NCI-H2107 treated with DMSO at 0.1 percent for 48 hours (cell line): ENCODE results near the gene PKP4.
A peak's percentile ranks its signal among the peaks of the same experiment; 100 is the strongest.

Source experiments
- DNase-seq: peaks from one replicate; lab custom pipeline; 2025; ENCODE audit not compliant: unreplicated experiment; lab: John Stamatoyannopoulos, UW

Gene PKP4

DNA sequence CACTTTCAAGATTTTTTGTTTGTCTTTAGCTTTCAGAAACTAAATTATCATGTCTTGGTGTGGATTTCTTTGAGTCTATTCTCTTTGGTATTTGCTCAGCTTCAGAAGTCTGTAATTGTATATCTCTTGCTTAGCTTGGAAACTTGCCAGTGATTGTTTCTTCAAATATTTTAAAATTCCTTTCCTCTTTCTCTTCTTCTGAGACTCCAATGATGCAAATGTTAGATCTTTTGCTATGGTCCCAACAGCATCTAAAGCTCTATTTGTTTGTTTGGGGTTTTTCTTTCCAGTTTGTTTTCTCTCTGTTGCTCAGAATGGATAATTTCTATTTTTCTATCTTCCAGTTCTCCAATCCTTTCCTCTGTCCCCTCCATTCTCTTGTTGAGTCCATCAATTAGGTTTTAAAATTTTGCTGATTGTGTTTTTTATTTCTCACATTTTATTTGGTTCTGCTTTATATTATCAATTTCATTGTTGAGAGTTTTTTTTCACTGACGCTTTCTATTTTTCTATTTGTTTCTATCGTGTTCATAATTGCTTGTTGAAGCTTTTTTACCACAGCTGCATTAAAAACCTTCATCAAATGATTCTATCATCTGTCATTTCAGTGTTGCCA is 256.9 kb downstream of the PKP4 start:
- no peak for DNase-seq

DNA sequence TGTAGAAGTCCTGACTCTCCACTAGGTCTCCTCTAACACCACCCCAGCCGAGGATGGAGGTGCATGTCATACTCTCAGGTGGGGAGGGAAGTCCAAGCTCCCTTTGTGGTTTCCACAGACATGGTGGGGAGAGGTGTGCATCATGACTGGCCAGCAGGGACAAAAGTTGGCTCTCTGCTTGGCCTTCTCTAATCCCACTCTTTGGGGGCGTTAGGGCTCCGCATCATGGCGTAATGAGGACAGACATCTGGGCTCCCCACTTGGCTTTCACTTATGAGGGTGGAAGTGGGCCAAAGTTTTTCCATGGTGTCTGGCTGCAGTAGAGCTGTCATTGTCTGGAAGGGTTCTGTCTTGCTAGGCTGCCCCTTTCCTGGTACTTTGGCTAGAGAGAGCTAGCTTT is 257.7 kb downstream of the PKP4 start:
- no peak for DNase-seq

DNA sequence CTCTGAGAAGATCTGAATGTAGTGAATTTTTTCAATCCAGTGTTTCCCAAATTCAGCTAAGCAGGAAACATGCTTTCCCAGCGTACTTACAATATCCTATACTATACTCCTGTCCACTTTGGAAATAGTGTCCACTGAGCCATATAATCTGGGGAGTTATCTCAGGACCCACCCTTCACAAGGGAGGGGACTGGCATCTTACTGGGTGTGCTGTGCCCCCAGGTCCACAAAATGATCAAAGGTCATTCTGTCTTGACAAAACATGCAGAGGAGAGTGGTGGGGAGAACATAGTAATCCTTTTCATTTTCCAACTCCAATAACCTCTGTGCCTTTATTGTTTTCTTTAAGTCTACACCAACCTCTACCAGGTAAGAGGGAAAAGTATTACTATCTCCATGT is 258.6 kb downstream of the PKP4 start:
- DNase-seq = no peak

DNA sequence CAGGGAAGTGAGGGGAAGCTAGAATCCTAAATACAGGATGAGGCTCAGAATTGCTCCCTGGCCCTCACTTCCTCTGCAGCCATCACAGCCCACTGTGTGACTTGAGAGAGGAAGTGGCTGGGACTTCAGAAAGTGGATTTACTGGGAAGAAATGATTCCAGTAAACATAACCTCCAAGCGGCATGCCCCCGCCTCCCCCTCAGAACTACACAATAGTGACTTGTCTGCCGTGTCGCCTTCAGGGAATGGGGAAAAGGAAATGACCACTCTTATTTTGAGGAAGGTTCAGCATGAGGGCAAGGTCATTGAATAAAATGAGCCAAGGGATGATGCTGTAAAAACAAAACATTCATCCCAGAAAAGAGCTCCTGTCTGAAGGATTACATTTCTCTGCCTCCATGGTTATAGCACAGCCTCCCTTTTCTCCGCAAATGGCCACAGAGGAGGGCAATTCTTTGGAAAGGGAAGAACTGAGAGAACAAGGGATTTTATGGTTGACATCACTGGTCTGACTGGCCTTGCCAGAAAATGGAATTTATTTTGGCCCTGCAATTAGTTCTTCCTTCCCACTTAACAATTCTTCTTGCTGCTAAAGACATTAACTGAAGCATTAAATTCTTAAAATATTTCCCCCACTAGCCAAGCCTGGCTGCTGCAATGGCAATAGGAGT is 259.5 kb downstream of the PKP4 start:
- no peak for DNase-seq

DNA sequence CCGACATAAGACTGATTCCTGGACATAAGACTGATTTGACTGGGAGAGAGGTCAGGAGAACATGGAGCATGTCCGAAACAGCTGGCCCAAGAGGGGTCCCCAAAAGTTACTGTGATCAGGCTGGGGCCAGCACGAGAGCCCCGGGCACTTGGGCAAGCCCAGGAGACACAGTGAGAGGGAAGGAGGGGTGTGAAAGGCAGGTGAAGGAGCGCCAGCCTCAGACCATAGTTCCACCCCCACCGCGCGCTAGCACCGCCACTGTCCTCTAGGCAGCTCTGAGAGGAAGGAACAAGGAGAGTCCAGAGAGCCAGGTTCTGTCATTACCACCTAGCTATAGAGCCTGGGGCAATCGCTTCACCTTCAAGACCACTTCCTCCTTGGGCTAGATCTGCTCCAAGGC is 260.2 kb downstream of the PKP4 start:
- DNase-seq = no peak

DNA sequence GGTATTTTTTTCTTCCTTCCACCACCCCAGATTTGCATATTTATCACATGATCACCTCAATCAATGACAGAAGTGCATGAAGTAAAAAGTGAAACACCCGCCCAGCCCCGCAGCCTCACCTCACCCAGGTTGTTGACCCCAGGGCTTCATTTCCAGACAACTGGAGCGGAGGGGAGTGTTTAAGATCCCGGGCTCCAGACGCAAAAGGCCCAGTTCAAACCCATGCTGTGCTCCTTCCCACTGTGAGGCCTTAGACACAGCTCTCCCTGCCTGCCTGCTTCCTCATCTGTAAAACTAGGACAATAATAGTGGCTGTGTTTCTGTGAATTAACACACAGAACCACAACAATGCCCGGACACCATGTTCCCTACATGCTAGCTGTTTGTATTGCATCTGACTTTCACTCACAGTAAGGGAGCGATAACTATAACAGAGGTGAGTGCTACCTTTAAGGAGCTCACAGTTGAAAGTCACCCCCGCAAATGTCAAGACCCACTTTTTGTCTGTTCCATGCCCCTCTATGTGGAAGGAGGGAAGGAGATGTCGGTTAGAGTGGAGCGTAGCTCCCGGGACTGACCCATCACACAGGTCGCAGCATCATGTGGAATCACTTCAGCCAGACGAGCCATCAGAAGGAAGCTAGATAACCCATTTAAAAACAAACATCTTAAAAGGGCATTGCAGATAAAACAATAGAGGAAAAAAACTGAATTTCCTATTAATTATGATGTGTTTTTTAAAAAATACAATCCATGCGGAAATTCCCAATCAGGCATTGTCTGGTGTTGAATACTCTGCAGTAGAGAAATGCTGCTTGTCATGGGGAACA is 260.8 kb downstream of the PKP4 start:
- DNase-seq = no peak

DNA sequence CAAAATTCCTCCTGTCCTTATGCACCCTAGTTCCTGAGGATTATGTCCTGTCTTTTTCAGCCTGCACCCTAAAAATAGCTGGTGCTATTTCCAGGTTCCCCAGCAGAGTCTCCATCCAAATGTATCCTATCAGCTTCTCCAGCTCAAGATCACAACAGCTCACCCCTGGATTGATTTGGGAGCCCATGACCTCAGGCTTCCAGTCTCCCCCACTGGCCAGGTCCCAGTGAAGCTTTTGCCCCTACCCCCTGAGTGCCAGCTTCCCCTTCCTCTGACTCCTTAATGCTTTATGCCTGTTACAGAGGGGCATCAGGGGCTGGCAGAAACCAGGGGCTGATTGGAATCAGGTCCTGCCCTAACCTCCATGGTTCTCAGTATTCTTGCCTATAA is 261.4 kb downstream of the PKP4 start:
- DNase-seq = no peak

DNA sequence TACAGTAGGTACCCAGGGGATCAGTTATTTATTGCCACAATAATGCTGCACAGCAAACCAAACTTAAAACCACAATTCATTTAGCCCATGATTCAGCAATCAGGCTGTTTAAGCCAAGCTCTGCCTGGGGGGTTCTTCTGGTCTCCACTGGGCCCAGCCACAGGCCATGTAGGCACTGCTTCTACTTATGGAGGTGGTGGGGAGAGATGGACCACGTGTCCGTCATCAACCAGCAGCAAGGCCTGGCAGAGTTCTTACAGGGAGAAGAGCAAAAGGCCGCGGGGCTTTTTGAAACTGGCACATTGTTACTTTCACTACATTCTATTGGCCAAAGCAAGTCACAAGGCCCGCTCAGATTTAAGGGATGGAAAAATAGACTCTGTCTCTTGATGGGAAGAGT is 262.1 kb downstream of the PKP4 start:
- no peak for DNase-seq

DNA sequence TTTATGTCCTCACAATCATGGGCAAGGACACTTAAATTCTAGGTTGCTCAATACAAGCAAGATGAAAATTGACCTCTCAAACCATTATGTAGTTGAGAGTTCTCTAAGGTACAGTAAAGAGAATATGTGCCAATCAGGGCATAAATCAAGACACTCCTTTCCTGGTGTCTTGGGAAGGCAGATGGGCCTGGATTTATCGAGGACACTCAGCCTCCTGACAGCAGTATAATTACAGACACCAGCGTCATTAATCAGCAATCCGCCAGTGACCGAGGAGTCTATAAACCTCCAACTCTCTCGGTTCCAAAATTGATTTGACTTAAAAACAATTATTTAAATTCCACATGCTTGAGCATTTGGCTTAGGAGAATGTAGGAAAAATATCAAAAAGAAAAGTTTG is 262.7 kb downstream of the PKP4 start:
- DNase-seq = no peak

DNA sequence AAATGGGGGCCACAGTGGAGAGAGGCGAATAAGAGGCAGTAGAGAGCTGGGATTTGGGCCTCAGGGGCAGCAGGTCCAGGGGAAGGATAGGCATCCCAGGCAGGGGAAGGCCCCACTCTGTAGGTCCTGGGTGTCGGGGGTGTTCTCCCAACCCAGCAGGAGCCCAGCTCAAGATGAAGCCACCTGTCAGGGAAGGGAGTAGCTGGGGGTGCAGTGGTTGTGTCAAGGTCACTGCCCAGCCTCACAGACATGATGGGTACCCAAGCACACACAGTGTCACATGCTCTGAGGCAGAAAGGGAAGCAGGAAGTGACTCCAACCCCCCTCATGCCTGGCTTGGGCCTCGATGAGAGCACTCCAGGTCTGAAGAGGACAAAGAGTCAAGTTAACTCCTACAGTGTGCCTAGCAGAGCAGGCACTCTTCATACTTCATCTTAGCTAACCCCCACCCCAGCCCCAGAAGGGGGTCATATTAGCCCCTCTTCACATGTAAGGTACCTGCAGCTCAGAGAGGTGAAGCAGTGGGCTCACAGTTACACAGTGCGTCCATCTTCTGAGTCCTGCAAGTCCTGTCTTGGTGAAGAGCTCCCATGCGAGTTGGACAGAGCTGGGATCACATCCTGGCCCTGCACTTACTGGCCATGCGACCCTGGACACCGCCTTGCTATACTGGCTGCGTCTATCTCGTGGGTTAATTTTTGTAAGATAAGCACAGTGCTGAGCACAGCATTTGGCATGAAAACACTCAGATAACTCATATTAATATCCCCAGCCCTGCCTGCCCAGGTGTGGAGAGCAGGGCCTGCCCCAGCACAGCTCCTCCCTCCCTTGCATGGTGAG is 265.7 kb downstream of the PKP4 start:
- no peak for DNase-seq

DNA sequence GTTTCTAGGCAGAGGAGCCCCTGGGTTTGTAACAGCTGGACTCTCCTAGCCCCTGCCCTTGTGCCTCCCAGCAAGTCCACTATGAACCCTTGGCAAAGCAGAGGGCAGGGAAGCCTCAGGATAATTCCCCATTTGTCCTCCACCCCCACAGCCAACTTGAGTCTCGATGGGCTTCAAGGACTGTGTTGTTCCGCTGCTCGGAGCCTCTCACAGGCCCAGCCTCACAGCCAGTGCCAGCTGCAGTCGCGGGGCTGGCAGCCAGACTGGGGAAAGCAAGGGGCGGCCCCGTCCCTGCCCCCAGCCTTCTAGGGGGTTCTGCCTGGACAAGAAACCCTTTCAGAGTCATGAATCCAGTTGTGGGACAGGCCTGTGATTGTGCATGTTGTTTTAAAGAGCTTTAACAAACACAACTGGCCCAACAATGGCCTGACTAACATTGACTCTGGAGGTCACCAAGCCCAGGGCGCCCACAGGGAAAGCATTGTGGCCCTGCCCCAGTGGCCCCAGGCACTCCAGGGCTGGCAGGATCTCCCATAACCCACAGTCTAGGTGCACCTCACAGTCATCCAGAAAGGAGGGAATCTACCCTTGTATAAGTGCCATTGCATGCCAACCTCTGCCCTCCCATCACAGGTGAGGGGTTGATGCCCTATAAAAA is 266.6 kb downstream of the PKP4 start:
- DNase-seq = no peak

DNA sequence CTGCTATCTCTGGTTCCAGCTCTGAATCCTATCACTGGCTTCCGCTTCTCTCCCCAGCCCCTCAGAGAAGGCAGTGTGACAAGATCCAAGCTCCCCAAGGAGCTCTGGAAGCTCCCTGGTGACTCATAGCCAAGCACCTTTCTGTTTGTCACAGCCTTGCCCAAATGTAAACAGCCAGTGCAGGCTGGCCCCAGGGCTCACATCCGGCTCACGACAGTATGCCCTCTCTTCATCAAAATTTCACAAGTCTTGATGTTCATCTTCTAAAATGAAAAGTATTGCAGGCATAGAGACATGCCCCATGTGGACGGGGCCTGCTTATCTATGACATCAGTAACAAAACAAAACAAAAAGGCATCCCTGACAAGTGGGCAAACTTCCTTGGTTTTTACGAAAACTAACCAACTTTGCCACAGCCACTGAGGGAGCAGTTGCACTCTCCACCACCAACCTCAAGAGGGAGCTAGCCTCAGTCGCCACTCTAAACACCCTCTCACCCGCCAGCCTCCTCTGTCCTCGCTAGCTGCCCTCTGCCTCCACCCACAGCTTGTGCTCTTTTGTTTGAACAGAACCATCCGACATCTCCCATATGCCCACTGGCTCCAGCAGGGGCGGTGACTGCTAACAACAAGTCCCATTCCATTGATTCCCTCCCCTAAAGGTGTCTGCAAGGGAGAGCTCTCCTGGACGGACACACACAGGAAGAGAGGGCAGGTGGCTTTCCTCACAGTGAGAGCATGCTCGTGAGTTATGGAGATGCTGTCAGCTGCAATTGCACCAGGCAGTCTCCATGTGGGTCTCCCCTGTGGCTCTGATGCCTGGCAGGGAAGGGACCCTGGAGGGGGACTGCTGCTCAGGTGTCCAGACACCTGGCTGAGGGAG is 267.4 kb downstream of the PKP4 start:
- peak; percentile 70 for DNase-seq

DNA sequence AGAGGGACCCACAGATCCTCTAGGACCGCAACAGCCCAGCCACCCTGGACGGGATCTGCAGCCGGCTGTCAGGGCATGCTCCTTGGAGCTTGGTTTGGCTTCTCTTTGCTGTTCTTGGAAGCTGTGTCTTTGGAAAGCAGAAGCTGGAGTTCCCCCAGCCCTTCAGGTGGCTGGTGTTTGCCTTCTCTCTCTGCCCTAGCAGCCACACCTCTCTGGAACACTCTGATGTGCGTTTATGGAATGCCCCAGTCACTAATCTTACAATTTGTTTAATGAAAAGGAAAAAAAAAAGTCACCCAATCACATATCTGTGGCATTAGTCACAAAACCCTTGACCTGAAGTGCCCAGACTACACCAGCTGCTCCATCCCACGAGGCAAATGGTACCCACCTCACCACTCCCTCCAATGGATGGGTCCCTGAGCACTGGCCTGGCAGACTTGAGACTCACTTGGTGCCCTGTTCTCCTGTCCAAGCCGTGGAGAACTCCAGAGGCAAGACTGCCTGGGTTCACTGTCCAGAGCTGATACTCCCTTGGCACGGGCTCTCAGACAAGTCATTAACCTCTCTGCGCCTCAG is 268.1 kb downstream of the PKP4 start:
- DNase-seq = no peak

DNA sequence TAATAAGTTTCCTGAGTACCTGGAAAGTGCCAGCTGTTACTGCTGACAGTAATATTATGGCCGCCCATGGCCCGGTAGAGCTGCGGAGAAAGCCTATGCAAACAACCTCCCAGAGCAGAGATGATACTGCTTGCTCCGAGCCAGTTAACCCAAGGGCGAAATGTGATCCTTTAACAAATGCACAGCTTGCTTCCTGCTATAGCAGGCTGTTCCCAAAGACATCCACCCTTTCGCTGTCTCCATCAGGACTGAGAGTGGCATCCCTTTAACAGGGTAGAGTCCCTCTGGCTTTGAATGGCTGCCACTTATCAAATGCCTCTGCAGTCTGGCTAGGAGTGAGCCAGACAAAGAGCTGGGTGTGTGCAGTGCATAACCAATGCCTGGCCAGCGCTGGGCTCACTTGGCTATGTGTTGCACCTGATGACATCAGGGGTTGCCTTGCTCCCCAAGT is 268.7 kb downstream of the PKP4 start:
- DNase-seq = peak; percentile 49

DNA sequence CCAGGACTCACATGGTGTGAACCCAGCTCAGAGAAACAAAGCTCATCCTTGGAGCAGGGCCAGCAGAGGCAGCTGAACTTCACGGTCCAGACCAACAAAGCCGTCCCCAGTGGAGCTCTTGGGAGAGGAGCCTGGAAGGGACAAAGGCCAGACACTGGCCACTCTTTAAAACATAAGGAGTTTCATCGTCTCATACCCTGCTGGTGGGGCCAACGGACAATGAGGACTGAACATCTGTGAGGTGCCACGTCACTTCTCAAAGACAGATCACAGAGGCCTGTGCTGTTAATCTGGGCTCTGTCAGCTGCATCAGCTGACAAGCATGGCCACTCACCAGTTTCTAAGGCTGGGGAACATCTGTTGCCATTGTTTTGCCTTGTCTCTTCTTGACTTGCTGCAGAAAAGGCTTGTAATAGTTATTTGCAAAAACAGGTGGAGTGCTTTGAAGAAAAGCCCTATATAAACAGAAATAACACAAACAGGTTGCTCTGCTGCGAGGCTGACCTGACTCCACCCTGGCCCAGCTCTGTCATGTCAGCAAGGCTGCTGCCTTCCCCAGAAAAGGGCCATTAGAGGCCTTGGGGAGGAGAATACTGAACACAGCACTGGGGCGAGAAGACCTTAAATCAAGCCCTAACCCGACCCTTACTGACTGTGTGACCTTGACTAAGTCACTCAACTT is 270.3 kb downstream of the PKP4 start:
- DNase-seq = no peak

DNA sequence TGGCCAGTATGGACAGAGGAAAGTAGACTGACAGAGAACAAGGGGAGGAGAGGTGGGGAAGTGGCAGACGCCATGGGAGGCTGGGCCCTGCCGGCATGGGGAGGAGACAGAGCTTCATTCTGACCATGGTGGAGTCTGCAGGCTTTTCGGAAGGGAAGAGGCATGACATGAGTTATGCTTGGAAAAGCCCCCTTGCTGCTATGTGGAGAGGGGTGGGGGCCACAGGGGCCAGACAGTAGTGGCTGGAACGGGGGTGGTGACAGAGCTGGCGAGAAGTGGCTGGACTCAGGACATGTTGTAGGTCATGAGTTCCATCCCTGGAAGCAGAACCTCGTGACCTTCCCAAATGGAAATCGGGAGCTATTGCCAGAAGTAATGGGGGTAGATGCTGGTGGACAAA is 271.7 kb downstream of the PKP4 start:
- no peak for DNase-seq

DNA sequence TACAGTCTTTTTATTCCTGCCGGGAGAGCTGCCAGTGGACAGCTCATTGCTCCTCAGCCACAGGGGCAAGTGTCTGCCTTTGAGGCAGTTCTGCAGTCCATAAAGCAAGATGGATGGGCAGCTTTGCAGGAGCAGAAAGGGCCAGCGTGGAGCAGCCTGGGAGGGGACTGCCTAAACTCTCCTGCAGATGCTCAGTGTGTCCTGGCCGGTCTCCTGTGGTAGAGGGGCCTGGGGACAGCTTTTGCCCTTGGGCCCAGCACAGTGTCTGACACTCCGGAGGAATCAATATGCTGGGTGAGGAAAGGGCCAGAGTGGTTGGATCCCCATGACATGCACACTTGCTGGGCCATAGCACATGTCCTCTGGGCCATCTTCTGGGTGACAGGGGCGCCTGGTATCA is 272.7 kb downstream of the PKP4 start:
- DNase-seq = no peak

DNA sequence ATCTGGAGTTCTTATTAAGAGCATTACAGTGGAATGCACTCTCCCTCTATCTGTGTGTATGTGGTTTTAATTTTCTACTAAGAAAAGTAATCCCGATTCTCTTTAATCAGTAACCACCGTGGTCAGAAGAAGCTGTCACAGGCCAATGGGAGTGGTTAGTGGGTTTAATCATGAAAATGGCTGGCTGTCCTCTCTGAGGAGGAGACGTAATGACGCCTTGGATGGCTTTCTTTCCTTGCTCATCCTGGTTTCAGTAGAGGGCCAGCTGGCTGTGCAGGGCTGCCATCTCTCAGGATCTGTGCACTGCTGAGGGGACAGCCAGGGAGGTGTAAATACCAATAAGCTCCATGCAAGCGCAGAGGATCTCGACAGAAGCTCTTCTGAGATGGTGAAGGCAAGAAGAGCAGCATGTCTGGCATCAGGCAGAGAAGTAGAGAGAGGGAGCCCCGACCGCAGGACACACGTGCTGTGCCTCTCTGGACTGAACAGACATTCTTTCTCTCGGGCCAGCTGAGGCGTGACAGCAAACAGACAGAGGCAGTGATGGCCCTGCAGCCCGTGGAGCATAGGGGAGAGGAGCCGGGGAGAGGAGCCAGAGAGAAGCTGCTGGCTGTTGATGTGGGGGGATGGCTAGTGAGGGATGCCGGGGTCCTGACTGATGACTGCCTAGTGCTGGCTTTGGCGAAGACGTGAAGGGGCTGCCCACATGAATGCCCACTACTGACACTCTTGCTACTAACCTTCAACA is 273.3 kb downstream of the PKP4 start:
- peak; percentile 13 for DNase-seq
